Stomach (tissue), 9 donors: ENCODE data around the gene EDC3. TPM values are rescaled to one million over a fixed set of nuclear protein-coding genes. Genes with fewer than 3 reads are reported as not detected.

Experiments
- DNase-seq, 2 donors: peaks; one replicate each; pipeline versions ENCODE4 v3.0.0 to v3.0.0-alpha.2; 2013 to 2019
- H3K27ac ChIP-seq, 5 donors: fragments of 200-600 bp in 4 of 5; sonication (generic) in 4 of 5; one replicate each; pipeline ENCODE4 v1.5.1; 2013 to 2019; ENCODE audit warnings: mild to moderate bottlenecking in 1 of 5, moderate library complexity in 1 of 5
- H3K27me3 ChIP-seq, 3 donors: fragments of 200-600 bp; sonication (generic); one replicate each; pipeline ENCODE4 v1.5.1; 2017 to 2019; ENCODE audit warnings: mixed run types in 1 of 3
- H3K36me3 ChIP-seq, 4 donors: fragments of 200-600 bp; sonication (generic); 1 replicate in 3 of 4; 2 replicates in 1 of 4; pipeline ENCODE4 v1.5.1; 2016 to 2019
- H3K4me1 ChIP-seq, 4 donors: fragments of 200-600 bp; sonication (generic); one replicate each; pipeline ENCODE4 v1.5.1; 2016 to 2019
- H3K4me3 ChIP-seq, 4 donors: fragments of 200-600 bp; sonication (generic) in 3 of 4; one replicate each; pipeline ENCODE4 v1.5.1; 2016 to 2019; ENCODE audit warnings: mild to moderate bottlenecking in 1 of 4
- H3K9me3 ChIP-seq, 4 donors: fragments of 200-600 bp; sonication (generic); one replicate each; pipeline ENCODE4 v1.5.1; 2016 to 2019
- EP300 ChIP-seq: sonication (generic); formaldehyde crosslinking; IDR thresholded peaks from one replicate; pipeline ENCODE4 v1.6.1; 2017; ENCODE audit warnings: antibody characterized with exemption
- POLR2A ChIP-seq, 4 donors: fragments of 450-650 bp; IDR thresholded peaks; one replicate each; pipeline ENCODE4 v1.6.1; 2016; ENCODE audit warnings: antibody characterized with exemption in 4 of 4, control low read depth in 2 of 4, mild to moderate bottlenecking in 1 of 4, moderate library complexity in 1 of 4
- POLR2AphosphoS5 ChIP-seq, 3 donors: sonication (generic); formaldehyde crosslinking; IDR thresholded peaks; one replicate each; pipeline ENCODE4 v1.6.1; 2016; ENCODE audit warnings: antibody characterized with exemption in 3 of 3
- WGBS, 5 donors: extraction: QIAGEN DNeasy Blood & Tissue Kit in 3 of 5; methylation state at CpG; one replicate each; pipeline versions ENCODE4 v1.1.5 to v1.1.7; 2013 to 2018; 5-methylcytosine and 5-hydroxymethylcytosine counted together
- intact Hi-C: fragments of 100-400 bp; cut with DNase I; formaldehyde crosslinking; loops from one replicate; pipeline ENCODE4 v1.15.1; 2023; ENCODE audit warnings: low total_unique reads
- polyA plus RNA-seq, 3 donors: library from polyadenylated mRNA; stranded (reverse); fragments of 200-250 nt; gene quantifications; one replicate each; pipeline ENCODE4 v1.2.3, GENCODE V29; 2013
- total RNA-seq, 5 donors: library from RNA; depleted of rRNA; stranded (reverse); fragments of >200 nt; gene quantifications; one replicate each; pipeline versions ENCODE4 v1.1.0 to v1.2.3, GENCODE V29; 2014 to 2016
- TF ChIP-seq, protein P1 (sequence below), 7 experiments: fragments of 450-650 bp in 4 of 7; fragments of 200-600 bp in 3 of 7; sonication (generic) in 3 of 7; IDR thresholded peaks; one replicate each; pipeline ENCODE4 v1.5.1; 2016 to 2019; ENCODE audit warnings: antibody characterized with exemption in 7 of 7, control low read depth in 2 of 7, mild to moderate bottlenecking in 1 of 7
- donor health status: healthy with polysubstance abuse.
- donor health status: Bipolar disorder and iron deficiency.
- donor health status: healthy.

The EDC3 gene
- total and polyA plus RNA-seq, 8 donors: 8.8 to 42.6 (median 14.6) TPM

DNA sequence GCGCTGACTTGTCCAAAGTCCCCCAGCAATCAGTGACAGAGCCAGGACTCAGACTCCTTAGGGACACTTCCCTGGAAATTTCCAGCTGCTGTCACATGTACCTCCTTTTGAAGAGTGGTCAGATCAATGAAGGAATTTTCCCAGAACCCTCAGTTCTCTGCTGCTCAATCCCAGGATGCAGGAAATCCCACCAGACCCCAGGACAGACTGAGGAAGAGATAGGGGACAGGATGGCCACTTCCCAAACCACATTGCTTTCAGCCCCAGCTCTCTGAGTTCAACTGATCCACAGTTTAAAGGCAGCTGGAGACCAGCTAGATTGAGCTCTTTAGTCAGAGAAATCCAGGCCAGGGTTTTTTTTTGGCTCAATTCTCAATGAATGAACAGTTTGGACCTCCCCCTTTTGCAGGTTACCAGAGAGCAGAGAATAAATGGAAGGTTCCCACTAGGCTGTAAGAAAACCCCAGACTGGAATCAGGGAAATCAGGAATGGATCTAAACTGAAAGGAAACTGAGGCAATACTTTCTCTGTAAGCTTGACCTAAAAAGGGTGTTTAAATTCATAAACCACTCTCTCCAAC is 28.0 kb upstream of the EDC3 start:
- H3K9me3 ChIP-seq: no peaks in the 10 kb centered on the region
- peaks cover 10 to 21% (median 18%) of the 10 kb centered on the region in 4 donors for H3K4me1 ChIP-seq
- WGBS, 5 donors: 71 to 86% (median 78%) methylated on average over 1 of the region's 1 CpG
- TF ChIP-seq POLR2A (IDR thresholded peaks at IDR 0.05): no peak
- TF ChIP-seq, protein P1, sequence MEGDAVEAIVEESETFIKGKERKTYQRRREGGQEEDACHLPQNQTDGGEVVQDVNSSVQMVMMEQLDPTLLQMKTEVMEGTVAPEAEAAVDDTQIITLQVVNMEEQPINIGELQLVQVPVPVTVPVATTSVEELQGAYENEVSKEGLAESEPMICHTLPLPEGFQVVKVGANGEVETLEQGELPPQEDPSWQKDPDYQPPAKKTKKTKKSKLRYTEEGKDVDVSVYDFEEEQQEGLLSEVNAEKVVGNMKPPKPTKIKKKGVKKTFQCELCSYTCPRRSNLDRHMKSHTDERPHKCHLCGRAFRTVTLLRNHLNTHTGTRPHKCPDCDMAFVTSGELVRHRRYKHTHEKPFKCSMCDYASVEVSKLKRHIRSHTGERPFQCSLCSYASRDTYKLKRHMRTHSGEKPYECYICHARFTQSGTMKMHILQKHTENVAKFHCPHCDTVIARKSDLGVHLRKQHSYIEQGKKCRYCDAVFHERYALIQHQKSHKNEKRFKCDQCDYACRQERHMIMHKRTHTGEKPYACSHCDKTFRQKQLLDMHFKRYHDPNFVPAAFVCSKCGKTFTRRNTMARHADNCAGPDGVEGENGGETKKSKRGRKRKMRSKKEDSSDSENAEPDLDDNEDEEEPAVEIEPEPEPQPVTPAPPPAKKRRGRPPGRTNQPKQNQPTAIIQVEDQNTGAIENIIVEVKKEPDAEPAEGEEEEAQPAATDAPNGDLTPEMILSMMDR (IDR thresholded peaks at IDR 0.05): no peak
- TF ChIP-seq EP300: no peak
- no peak for TF ChIP-seq POLR2AphosphoS5 (IDR thresholded peaks at IDR 0.05)
- peak in 1 of 2 donors; percentile 74 for DNase-seq
- intact Hi-C loops: no loop called here
- H3K27me3 ChIP-seq: peaks cover 0 to 42% (median 9%) of the 10 kb centered on the region in 3 donors
- no peaks in the 10 kb centered on the region for H3K36me3 ChIP-seq
- peak overlapping the region in 1 of 4 donors; percentile 74 for H3K4me3 ChIP-seq
- no peak overlapping the region for H3K27ac ChIP-seq

DNA sequence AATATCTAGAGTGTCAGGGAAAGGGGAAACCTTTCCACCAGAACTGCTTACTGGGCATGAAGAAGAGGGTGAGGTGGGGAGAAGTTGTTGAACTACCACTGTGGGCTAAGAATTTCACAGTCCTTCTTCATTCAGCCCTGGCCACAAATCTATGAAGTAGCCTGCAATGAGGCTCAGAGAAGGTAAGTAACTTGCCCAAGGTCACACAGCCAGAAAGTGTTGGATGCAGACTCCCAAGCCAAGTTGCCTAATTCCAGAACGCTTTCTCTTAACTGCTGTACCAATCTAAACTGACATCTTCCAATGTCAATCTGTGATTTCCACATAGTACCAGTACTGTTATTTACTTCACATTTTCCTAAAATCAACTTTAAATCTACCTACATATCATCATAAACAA is 27.4 kb upstream of the EDC3 start:
- peaks cover 10 to 21% (median 18%) of the 10 kb centered on the region in 4 donors for H3K4me1 ChIP-seq
- H3K27me3 ChIP-seq: peaks cover 0 to 36% (median 9%) of the 10 kb centered on the region in 3 donors
- H3K4me3 ChIP-seq: no peak overlapping the region
- DNase-seq: no peak
- no peak overlapping the region for H3K27ac ChIP-seq
- intact Hi-C loops: no loop called here
- no peak for TF ChIP-seq EP300
- TF ChIP-seq, protein P1 (IDR thresholded peaks at IDR 0.05): no peak
- WGBS, 5 donors: 52 to 88% (median 68%) methylated on average over 1 of the region's 1 CpG
- H3K36me3 ChIP-seq: no peaks in the 10 kb centered on the region
- H3K9me3 ChIP-seq: no peaks in the 10 kb centered on the region

DNA sequence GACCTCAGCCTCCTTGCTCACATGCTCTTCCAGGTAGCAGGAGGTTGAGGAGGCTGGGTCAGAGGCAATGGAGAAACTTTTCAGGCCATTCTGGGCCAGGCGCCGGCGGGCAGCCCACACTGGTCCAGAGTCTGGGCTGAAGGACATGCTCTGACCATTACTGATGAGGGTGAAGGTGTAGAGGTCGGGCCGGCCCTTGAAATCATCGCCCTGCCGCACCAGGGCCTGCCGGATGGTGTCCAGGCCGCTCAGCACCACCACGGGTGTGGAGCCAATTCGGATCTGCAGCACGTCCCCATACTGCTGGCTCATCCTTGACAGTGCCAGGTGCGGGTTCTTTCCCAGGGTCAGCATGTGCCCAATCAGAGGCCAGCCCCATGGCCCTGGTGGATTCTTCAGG is 26.8 kb upstream of the EDC3 start:
- TF ChIP-seq, protein P1 (IDR thresholded peaks at IDR 0.05): no peak
- TF ChIP-seq POLR2A (IDR thresholded peaks at IDR 0.05) (no peak), EP300 (no peak), POLR2AphosphoS5 (IDR thresholded peaks at IDR 0.05) (no peak)
- Histone ChIP-seq H3K27ac (no peak overlapping the region), H3K27me3 (peaks cover 0 to 30% (median 9%) of the 10 kb centered on the region in 3 donors), H3K36me3 (no peaks in the 10 kb centered on the region), H3K4me3 (no peak overlapping the region), H3K9me3 (no peaks in the 10 kb centered on the region), H3K4me1 (peaks cover 10 to 21% (median 18%) of the 10 kb centered on the region in 4 donors)
- DNase-seq: no peak
- 88 to 92% (median 90%) methylated on average over 10 to 13 of the region's 13 CpGs for WGBS, 5 donors
- intact Hi-C loops: no loop called here

DNA sequence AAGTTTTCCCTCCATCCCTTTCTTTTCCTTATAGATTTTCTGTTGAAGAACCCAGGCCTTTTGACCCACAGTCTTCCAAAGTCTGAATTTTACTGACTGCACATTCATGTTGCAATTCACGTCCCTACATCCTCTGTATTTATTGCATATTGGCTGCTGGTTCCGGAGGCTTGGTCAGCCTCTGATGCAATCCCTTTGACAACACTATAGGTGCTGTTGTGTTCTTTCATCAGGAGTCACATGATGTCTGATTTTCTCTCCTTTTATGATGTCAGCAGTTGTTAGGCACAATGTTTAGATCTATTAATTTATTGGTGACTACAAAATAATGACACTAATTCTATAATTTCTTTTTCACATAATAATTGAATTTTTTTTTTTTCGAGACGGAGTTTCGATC is 20.8 kb upstream of the EDC3 start:
- 77 to 91% (median 83%) methylated on average over 5 of the region's 5 CpGs for WGBS, 5 donors

More for the DNA sequence above, 20.8 kb upstream of the EDC3 start:
- H3K36me3 ChIP-seq: no peaks in the 10 kb centered on the region
- no peak overlapping the region for H3K27ac ChIP-seq
- H3K9me3 ChIP-seq: no peaks in the 10 kb centered on the region
- no peaks in the 10 kb centered on the region for H3K27me3 ChIP-seq
- TF ChIP-seq, protein P1 (IDR thresholded peaks at IDR 0.05): no peak
- no peak for TF ChIP-seq POLR2AphosphoS5 (IDR thresholded peaks at IDR 0.05)
- no peak for TF ChIP-seq EP300
- TF ChIP-seq POLR2A (IDR thresholded peaks at IDR 0.05): no peak
- no peaks in the 10 kb centered on the region for H3K4me1 ChIP-seq
- no peak for DNase-seq
- intact Hi-C loops: no loop called here
- H3K4me3 ChIP-seq: no peak overlapping the region
